NCI-H187 treated with DMSO at 0.1 percent for 48 hours (cell line): ENCODE data around the gene MVB12B.
"Not testable (repeated sequence)": the region's sequence is repeated elsewhere in the genome, so short reads cannot be mapped to it uniquely, and the experiment has no call there.

Experiments used
- DNase-seq: peaks from one replicate; lab custom pipeline; 2025; lab: John Stamatoyannopoulos, UW

Gene MVB12B

DNA sequence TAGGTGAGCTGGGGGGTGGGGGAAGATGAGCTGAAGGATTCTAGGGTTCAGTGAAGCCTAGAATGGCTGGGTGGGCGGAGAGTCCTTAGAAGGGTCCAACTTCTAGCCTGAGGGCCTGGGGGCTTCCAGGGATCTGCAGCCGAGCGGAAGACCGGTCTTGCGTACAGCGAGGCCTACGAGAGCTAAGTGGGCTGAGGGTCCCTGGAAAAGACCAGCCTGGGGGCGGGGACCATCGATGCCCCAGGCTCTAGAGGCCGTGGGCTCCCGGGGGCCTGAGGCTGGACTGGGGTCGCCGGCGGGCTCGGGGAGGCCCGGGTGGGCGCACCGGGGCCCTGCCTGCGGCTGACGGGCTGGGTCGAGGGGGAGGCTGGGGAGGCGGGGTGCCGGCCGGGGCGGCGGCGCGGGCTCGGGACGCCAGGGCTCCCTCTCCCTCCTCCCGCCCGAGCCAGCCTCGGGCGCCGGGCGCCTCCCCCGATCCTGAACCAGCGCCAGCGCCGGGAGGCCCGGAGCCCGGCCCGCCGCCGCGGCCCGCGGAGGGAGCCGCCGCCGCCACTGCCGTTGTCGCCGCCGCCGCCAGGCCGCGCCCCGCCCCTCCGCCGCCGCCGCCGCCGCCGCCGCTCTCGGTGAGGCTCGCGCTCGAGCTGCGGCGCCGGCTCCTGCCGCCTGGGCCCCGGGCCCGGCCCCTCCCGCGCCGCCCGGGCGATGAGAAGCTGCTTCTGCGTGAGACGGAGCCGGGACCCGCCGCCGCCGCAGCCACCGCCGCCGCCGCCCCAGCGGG lies at the start of gene MVB12B:
TSS of gene MVB12B (plus strand) at position 602 of the 778 bp plus-strand sequence. CDS start at position 703, 101 bp downstream.
- no peak for DNase-seq

DNA sequence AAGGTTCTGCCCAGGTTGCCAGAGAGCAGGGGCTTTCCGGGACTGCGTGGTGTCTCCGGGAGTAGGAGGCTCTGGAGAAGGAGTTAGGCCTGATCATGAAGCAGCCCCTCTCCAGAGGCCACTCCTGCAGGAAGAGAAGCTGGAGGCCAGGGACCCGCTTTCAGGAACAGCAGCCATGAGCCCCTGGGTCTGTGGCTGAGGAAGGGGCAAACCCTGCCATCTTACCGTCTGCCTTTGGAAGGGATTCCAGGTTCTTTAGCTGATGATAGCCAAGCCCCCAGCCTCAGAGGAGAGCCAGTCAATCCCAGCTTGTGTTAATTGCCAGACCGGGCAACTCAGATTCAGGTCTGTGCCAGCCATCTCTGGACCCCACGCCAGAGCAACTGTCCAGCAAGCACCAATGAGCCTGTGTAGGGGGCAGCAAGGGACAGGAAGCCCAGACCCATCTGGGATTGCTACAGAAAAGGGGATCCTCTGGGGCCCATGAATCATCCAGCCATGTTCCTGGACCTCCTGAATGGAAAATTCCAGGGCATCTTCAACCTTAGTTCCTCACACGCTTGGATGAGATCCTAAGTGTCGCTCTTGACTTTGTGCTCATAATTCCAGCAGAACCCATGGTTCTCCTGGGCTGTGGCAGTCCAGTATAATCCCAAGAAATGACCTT lies 42.7 kb upstream of the MVB12B start:
- no peak for DNase-seq

DNA sequence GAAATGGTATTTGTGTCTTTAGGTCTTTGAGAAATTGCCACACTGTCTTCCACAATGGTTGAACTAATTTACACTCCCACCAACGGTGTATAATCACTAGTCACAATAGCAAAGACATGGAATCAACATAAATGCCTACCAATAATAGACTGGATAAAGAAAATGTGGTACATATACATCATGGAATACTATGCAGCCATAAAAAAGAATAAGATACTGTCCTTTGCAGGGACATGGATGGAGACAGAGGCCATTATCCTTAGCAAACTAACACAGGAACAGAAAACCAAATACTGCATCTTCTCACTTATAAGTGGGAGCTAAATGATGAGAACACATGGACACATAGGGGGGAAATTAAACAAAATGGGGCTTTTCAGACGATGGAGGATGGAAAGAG lies 41.0 kb upstream of the MVB12B start:
- DNase-seq: not testable (repeated sequence)

GRCh38 chr9:126287166-126287866 lies 39.3 kb upstream of the MVB12B start:
- DNase-seq: no peak

GRCh38 chr9:126290871-126291270 lies 35.8 kb upstream of the MVB12B start:
- no peak for DNase-seq

GRCh38 chr9:126291925-126292324 lies 34.7 kb upstream of the MVB12B start:
- no peak for DNase-seq

DNA sequence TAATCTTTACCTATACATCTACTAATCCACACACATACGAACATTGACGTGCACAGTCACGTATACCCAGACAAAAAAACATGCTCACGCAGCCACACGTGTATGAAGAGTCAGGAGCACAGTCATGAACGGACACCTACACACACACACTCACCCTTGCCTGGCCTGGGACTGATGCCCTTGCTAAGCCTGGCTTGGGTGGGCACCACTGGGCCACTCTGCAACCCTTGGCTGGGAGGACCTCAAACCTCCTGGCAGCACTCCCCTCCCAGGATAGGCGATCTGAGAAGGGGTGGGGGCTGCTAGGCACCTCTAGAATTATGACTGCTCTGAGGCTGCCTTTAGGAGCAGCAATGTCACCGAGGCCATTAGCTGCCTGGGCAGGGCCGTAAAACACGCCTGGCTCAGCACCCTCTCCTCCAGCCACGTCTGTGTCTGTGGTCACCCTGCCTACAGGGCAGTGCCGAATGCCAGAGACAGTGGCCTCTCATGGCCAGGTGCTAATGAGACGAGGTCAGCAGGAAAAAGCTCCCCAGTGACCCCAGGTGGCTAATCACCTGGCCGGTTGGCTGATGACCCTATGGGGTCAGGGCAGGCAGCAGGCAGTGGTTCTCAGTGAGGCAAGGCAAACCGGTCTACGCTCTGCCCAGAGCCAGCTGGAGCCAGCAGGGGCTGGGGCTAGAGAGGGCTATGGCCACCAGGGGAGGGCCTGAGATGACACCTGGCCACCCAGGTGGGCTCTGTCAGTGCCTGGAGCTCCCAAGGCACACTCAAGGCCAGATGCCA lies 33.7 kb upstream of the MVB12B start:
- no peak for DNase-seq

- DNase-seq: no peak
Measured at GRCh38 chr9:126293522-126293889, 33.1 kb upstream of the MVB12B start.

GRCh38 chr9:126294331-126295081 lies 32.1 kb upstream of the MVB12B start:
- no peak for DNase-seq

- no peak for DNase-seq
Measured at GRCh38 chr9:126295082-126295477, 31.5 kb upstream of the MVB12B start.

- no peak for DNase-seq
Measured at GRCh38 chr9:126295516-126295915, 31.1 kb upstream of the MVB12B start.

DNA sequence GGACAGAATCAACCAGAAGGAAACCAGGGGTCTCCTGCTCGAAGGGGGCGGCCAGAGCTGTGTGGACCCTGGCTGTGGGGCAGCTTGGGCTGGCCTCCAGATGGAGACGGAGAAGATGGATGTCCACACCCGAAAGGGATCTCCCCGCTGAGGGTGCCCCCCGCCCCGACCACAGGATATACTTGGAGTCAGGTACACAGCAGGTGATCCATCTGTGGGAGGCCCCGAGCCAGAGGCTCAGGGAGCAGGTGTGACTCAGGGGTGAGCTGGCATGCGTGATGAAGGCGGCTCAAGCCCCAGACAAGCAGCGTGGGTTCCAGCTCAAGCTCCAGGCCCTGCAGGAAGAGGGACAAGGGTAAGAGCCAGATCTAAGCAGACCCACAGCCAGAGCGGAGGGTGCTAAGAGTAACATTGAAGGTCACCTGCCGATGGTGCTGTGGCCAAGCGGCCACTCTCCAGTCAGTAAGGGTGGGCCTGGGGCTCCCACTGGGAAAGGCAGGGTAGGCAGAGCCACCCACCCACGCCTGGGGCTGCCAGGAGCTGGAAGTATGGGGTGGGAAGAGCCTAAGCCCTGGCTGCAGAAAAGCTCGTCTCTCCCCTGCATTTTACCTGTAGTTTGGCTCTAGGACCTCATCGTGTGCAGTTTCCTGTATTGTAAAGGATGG lies 30.6 kb upstream of the MVB12B start:
- no peak for DNase-seq

GRCh38 chr9:126296687-126297086 lies 29.9 kb upstream of the MVB12B start:
- DNase-seq: no peak

DNA sequence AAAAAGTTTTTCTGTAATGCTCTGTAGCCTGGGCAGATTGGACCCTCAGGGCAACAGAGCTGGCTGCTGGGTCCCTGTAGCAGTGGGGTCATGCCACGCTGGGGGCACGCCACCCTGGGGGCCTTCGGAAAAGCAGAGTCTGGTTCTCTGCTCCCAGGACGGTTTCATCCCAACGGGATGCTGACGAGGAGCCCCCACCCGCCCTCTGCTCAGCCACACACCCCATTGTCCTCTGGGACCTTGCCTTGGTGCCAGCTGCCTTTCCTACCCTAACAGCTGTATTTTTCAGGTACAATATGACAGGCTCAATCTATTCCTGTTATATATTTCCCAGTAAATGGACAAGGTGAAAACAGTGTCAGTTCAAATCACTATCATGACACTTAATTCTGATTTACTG lies 29.0 kb upstream of the MVB12B start:
- no peak for DNase-seq

GRCh38 chr9:126298063-126298801 lies 28.4 kb upstream of the MVB12B start:
- DNase-seq: no peak

DNA sequence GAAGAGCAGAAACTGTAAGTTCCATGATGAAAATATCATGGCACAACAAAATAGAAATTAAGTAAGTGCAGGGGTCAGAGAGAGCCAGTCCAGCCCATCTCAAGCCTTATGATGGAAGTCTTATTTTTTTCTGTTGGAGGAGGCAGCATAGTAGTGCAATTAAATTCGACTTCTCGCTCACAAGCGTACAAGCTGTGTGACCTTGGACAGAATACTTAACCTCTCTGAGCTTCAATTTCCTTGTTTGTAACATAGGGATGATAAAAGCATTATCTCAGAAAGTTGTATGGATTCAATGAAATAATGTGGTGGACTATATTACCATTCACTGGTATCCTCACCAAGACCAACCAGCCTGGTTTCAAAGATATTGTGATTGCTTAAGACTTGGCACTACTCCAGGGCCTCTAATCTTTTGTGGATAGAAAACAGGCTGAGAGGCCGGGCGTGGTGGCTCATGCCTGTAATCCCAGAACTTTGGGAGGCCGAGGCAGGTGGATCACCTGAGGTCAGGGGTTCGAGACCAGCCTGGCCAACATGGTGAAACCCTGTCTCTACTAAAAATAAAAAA lies 26.8 kb upstream of the MVB12B start:
- no peak for DNase-seq

DNA sequence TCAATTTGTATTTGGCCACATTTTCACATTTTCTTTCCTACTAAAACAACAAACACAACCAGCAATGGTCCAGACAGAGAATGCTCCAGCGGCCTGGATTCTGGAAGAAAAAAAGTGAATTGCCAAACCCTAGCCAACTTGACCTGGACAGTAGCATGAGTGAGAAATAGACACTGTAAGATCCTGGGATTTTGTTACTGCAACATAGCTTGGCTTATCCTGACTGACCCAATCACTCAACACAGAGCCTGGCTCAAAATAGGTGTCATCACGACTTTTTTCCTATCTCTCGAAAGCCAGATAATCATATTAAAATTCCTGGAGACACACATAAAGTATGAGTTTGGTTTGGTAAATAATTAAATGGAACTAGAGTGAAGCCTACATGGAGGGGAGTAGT lies 25.4 kb upstream of the MVB12B start:
- DNase-seq: no peak

- DNase-seq: no peak
Measured at GRCh38 chr9:126301985-126302603, 24.5 kb upstream of the MVB12B start.

GRCh38 chr9:126302730-126303129 lies 23.9 kb upstream of the MVB12B start:
- no peak for DNase-seq
